ENCODE data around the gene KATNIP. TPM values are rescaled to one million over a fixed set of nuclear protein-coding genes. Genes with fewer than 3 reads are reported as not detected.

KATNIP gene
- polyA plus RNA-seq, 1 of the 3 experiments (the other 2 are of a cell fraction), result 25.5 TPM

DNA sequence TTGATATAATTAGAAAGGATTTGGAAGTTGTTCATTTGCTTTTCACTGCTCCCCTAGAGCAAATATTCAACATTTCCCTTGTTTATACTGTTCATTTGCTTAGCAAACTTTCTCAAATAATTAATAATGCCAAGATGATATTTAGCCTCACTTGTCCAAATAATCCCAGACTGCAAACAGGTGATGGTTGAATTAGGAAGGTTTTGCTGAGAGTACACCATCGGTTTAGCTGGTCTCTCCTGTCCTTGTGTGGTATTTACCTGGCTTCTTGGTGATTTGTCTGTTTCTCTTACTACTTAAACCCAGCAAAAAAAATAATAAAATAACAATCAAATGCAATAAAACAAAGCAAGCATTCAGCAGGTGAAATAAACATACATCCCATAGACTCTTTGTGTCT is 6.5 kb downstream of the KATNIP start (continued):
- no peak for TF ChIP-seq ELF1 (IDR thresholded peaks at IDR 0.05)
- TF ChIP-seq EP300 (IDR thresholded peaks at IDR 0.05; ENCODE audit: borderline replicate concordance in 1 of 2, low read depth in 1 of 2, low read length in 1 of 2), result no peak
- no peak for TF ChIP-seq MEF2A (IDR thresholded peaks at IDR 0.05; ENCODE audit: borderline replicate concordance, low read depth)
- TF ChIP-seq, protein P1, sequence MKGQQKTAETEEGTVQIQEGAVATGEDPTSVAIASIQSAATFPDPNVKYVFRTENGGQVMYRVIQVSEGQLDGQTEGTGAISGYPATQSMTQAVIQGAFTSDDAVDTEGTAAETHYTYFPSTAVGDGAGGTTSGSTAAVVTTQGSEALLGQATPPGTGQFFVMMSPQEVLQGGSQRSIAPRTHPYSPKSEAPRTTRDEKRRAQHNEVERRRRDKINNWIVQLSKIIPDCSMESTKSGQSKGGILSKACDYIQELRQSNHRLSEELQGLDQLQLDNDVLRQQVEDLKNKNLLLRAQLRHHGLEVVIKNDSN (IDR thresholded peaks at IDR 0.05; ENCODE audit: borderline replicate concordance, low read depth), result no peak
- no peak for TF ChIP-seq NFIC (IDR thresholded peaks at IDR 0.05; ENCODE audit: borderline replicate concordance)
- TF ChIP-seq YY1 (IDR thresholded peaks at IDR 0.05; ENCODE audit: low read depth), result no peak
- no peak for TF ChIP-seq RAD21 (IDR thresholded peaks at IDR 0.05; ENCODE audit: low read length)

DNA sequence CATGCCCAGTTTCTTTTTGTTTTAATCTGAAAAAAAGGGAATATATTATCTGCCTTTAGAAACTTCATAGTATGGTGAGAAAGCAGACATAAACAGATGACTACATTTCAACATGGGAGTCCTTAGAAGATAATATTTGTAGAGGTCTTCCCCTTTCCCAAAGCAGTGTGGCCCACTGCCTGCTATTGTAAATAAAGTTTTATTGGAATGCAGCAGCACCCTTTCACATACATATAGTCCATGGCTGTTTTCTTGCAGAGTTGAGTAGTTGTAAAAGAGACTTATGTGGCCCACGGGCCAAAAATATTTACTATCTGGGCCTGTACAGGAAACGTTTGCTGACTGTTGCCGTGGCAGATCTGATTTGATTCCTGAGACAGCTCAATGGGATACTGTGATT is 8.5 kb downstream of the KATNIP start:
- peaks cover 56% of the 10 kb centered on the region for H3K79me2 ChIP-seq (ENCODE audit: insufficient read depth)
- TF ChIP-seq MXI1 (IDR thresholded peaks at IDR 0.05; ENCODE audit: low read depth, low read length) (no peak), NRF1 (IDR thresholded peaks at IDR 0.05; ENCODE audit: low read depth, low read length) (no peak), MEF2A (IDR thresholded peaks at IDR 0.05; ENCODE audit: borderline replicate concordance, low read depth) (no peak), RAD21 (IDR thresholded peaks at IDR 0.05; ENCODE audit: low read length) (no peak), JUND (IDR thresholded peaks at IDR 0.05) (no peak), RCOR1 (IDR thresholded peaks at IDR 0.05; ENCODE audit: low read length) (no peak), TAF1 (IDR thresholded peaks at IDR 0.05; ENCODE audit: borderline replicate concordance, low read depth, low read length) (no peak)
- TF ChIP-seq, protein P2, sequence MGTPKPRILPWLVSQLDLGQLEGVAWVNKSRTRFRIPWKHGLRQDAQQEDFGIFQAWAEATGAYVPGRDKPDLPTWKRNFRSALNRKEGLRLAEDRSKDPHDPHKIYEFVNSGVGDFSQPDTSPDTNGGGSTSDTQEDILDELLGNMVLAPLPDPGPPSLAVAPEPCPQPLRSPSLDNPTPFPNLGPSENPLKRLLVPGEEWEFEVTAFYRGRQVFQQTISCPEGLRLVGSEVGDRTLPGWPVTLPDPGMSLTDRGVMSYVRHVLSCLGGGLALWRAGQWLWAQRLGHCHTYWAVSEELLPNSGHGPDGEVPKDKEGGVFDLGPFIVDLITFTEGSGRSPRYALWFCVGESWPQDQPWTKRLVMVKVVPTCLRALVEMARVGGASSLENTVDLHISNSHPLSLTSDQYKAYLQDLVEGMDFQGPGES (IDR thresholded peaks at IDR 0.05; ENCODE audit: low read depth, low read length), result no peak
- TF ChIP-seq, protein P3, sequence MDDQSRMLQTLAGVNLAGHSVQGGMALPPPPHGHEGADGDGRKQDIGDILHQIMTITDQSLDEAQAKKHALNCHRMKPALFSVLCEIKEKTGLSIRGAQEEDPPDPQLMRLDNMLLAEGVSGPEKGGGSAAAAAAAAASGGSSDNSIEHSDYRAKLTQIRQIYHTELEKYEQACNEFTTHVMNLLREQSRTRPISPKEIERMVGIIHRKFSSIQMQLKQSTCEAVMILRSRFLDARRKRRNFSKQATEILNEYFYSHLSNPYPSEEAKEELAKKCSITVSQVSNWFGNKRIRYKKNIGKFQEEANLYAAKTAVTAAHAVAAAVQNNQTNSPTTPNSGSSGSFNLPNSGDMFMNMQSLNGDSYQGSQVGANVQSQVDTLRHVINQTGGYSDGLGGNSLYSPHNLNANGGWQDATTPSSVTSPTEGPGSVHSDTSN (IDR thresholded peaks at IDR 0.05), result no peak
- TF ChIP-seq, protein P4, sequence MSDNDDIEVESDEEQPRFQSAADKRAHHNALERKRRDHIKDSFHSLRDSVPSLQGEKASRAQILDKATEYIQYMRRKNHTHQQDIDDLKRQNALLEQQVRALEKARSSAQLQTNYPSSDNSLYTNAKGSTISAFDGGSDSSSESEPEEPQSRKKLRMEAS (IDR thresholded peaks at IDR 0.05; ENCODE audit: low read depth), result no peak
- H3K9me3 ChIP-seq, result no peaks in the 10 kb centered on the region
- H4K20me1 ChIP-seq (ENCODE audit: insufficient read depth), result no peaks in the 10 kb centered on the region; the same call in 1 of the 2 replicates
- H3K9ac ChIP-seq, result no peak overlapping the region
- DNase-seq, result no peak
- CTCF ChIA-PET, result no interaction called here
- no peaks in the 10 kb centered on the region; a peak in 1 of 4 replicates for H3K4me1 ChIP-seq (ENCODE audit: control insufficient read depth in 1 of 2, insufficient read depth in 2 of 2, low read depth in 1 of 2, low read length in 1 of 2)
- peaks cover 3% of the 10 kb centered on the region for H3F3A ChIP-seq (replicated peaks; ENCODE audit: insufficient read depth)
- H3K36me3 ChIP-seq (replicated peaks in 1 of 2; ENCODE audit: control insufficient read depth in 1 of 2, insufficient read depth in 2 of 2, low read length in 1 of 2), result no peaks in the 10 kb centered on the region
- no peaks in the 10 kb centered on the region for H3K27me3 ChIP-seq (ENCODE audit: insufficient read depth)
- POLR2A ChIA-PET, result no interaction called here
- H2AFZ ChIP-seq (ENCODE audit: low read depth), result no peak overlapping the region
- H3K9me2 ChIP-seq, result no peaks in the 10 kb centered on the region
- WGBS (ENCODE audit: low lambda C conversion rate), result 93% methylated on average over 3 of the region's 3 CpGs
- H3K27ac ChIP-seq (ENCODE audit: low read depth in 2 of 2, low read length in 1 of 2), result no peak overlapping the region
- H3K4me2 ChIP-seq, result no peak overlapping the region
- H3K4me3 ChIP-seq (ENCODE audit: low read depth in 2 of 2, low read length in 1 of 2), result no peak overlapping the region

Data from SK-N-SH (cell line).